AG04449 (cell line): ENCODE results near the gene TMEM164.

Experiments used
- CTCF ChIA-PET: fragments of 350-600 bp; formaldehyde crosslinking; extraction: SDS; loops from one replicate; lab custom pipeline; 2021; ENCODE audit warnings: antibody characterized with exemption; lab: Yijun Ruan, JAX
- POLR2A ChIA-PET: fragments of 400-600, 350-600 bp; formaldehyde crosslinking; extraction: SDS; loops from one replicate; lab custom pipeline; 2020; ENCODE audit warnings: antibody characterized with exemption, inconsistent platforms; lab: Yijun Ruan, JAX
- DNase-seq: peaks from one replicate; pipeline ENCODE4 v3.0.0-alpha.2; 2010; ENCODE audit warnings: low read depth, low spot score
- H3K4me3 ChIP-seq: 2 replicates; pipeline ENCODE4 v1.5.1; 2011; ENCODE audit warnings: low read depth, mild to moderate bottlenecking, control low read depth, low read length
- TF ChIP-seq, protein P1 (sequence below): IDR thresholded peaks from one replicate; pipeline ENCODE4 v1.5.1; 2011; ENCODE audit warnings: mild to moderate bottlenecking, moderate library complexity, low read length, control low read depth, inconsistent platforms; ENCODE audit not compliant: insufficient read depth; ENCODE audit errors: missing control alignments

The TMEM164 gene

DNA sequence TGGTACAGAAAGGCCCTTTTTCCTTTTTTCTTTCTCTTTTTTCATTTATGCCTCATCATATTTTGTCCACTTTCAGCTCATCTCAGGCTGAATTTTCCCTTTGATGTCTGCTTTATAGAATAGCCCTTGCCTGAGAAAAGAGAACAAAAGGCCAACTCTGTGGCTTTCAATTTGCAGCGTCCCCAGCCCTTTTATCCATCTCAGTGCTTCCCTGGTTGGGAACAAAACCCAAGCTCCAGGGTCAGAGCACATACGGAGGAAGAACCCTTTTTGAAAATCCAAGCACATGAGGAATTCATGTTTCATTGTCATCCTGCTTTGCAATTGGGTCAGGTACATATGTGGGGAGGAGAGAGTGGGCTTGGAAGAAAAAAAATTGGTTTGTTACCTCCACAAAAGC is 47.5 kb downstream of the TMEM164 start:
- ChIA-PET POLR2A (no interaction called here), CTCF (interaction anchor here (1.0 kb wide), 1 partner anchor 96 kb away, joined by 4 read pairs; no protein-coding TSS in a partner anchor)
- TF ChIP-seq, protein P1, sequence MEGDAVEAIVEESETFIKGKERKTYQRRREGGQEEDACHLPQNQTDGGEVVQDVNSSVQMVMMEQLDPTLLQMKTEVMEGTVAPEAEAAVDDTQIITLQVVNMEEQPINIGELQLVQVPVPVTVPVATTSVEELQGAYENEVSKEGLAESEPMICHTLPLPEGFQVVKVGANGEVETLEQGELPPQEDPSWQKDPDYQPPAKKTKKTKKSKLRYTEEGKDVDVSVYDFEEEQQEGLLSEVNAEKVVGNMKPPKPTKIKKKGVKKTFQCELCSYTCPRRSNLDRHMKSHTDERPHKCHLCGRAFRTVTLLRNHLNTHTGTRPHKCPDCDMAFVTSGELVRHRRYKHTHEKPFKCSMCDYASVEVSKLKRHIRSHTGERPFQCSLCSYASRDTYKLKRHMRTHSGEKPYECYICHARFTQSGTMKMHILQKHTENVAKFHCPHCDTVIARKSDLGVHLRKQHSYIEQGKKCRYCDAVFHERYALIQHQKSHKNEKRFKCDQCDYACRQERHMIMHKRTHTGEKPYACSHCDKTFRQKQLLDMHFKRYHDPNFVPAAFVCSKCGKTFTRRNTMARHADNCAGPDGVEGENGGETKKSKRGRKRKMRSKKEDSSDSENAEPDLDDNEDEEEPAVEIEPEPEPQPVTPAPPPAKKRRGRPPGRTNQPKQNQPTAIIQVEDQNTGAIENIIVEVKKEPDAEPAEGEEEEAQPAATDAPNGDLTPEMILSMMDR, result no peak
- H3K4me3 ChIP-seq, result no peak overlapping the region
- DNase-seq, result no peak

DNA sequence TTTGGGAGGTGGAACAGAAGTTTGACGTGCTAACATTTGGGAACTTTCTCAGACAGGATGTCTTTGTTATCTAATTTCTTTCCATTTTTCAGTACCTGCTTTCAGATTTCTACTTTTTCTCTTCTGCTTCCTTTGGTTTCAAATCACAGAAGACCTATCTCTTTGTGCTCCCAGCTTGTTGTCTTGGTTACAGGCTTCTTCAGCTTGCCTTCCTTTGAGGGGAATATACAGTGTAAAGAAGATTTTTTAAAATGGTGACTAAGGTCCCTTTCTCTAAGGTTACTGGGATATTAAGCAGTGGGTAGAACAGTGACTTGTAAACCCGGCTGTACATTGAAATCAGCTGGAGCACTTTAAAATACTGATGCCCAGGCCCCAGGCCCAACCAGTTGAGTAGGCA is 48.0 kb downstream of the TMEM164 start:
- no peak for DNase-seq
- ChIA-PET CTCF (interaction anchor here (0.6 to 1.0 kb wide), 2 partner anchors 95 to 142 kb away, joined by 3 to 4 read pairs; no protein-coding TSS in a partner anchor), POLR2A (no interaction called here)
- TF ChIP-seq, protein P1, result no peak
- no peak overlapping the region for H3K4me3 ChIP-seq

DNA sequence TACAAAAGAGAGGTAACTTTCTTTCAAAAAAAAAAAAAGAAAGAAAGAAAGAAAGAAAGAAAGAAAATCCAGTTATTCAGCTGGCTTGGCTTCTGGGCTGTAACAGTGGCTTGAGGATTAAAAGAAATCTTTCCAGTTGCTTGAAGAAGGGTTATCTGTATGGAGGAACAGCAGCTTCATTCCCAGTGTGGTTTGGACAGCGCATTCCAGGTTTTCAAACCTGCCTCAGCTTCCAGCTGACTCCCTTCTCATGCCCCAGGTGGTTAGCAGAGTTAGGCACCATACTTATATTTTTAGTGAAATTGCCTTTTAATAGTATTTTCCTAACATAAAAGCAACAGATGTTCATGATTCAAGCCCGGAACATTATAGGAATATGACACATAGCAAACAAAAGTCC is 48.6 kb downstream of the TMEM164 start:
- no peak for DNase-seq
- POLR2A ChIA-PET, result no interaction called here
- TF ChIP-seq, protein P1, result no peak
- H3K4me3 ChIP-seq, result no peak overlapping the region
- CTCF ChIA-PET, result interaction anchor here (0.6 to 1.0 kb wide), 3 partner anchors 18 to 143 kb away, joined by 3 to 4 read pairs (median 3); no protein-coding TSS in a partner anchor

DNA sequence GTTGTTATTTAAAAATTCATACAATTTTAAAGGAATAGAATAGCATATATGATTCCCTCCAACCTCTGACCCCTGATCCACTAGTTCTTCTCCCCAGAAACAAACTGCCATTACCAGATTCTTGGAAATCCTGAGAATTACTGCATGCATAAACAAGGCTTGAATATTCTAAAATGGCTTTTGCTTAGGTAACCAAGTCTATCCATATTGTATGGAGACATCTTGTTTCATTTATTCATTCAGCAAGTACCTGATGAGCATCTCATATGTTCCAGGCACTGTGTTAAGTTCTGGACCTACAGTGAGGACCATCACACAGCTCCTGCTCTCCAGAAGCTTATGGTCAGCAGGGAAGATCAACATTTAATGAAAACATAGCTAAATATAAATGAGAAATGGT is 49.4 kb downstream of the TMEM164 start:
- H3K4me3 ChIP-seq, result no peak overlapping the region
- no peak for DNase-seq
- ChIA-PET CTCF (no interaction called here), POLR2A (no interaction called here)
- TF ChIP-seq, protein P1, result no peak

DNA sequence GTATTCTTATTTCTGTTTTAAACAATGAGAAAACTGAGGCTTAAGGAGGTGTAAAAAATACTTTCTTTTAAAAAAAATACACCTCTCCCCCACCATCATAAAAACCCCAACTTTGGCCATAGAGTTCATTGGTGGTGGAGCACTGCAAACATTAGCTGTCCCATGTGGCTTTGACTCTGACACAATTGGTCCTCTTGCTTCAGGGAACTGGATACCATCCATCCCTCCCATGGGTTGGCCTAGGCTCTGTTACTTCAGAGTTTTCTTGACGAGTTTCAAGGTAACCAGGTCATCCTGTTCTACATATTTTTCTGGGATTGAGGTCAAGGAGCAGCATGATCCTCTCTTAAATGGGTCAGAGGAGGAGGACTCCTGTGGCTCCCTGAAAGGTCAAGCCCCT is 50.5 kb downstream of the TMEM164 start:
- ChIA-PET POLR2A (interaction anchor here (0.6 kb wide), 1 partner anchor 256 kb away, joined by 3 read pairs; no protein-coding TSS in a partner anchor), CTCF (interaction anchor here (1.0 kb wide), 1 partner anchor 8 kb away, joined by 3 read pairs; no protein-coding TSS in a partner anchor)
- TF ChIP-seq, protein P1, result no peak
- H3K4me3 ChIP-seq, result no peak overlapping the region
- DNase-seq, result no peak

DNA sequence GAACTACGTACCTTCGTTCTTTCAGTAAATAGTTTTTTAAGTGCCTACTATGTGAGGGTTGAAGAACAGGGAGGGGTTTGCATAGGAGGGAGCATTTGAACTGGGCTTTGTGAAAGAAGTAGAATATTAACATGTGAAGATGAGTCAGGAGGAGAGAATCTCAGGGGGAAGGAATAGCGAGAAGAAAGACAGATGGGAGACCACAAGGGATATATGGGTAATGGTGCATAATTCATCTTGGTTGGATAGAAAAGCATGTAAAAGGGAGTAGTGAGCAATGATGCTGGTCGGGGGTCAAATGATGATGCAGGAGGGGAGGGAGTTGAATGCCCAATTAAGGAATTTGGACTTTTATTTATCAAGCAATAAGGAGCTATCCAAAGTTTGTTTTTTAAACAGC is 52.7 kb downstream of the TMEM164 start:
- POLR2A ChIA-PET, result no interaction called here
- no peak for DNase-seq
- CTCF ChIA-PET, result interaction anchor here (1.0 kb wide), 1 partner anchor 10 kb away, joined by 4 read pairs; no protein-coding TSS in a partner anchor
- TF ChIP-seq, protein P1, result no peak
- no peak overlapping the region for H3K4me3 ChIP-seq
